ENCODE results near the gene SRRM3. TPM values are rescaled to one million over a fixed set of nuclear protein-coding genes. Genes with fewer than 3 reads are reported as not detected.

The SRRM3 gene
- total RNA-seq, 1 experiment from 2014 or later = 12.7 TPM

DNA sequence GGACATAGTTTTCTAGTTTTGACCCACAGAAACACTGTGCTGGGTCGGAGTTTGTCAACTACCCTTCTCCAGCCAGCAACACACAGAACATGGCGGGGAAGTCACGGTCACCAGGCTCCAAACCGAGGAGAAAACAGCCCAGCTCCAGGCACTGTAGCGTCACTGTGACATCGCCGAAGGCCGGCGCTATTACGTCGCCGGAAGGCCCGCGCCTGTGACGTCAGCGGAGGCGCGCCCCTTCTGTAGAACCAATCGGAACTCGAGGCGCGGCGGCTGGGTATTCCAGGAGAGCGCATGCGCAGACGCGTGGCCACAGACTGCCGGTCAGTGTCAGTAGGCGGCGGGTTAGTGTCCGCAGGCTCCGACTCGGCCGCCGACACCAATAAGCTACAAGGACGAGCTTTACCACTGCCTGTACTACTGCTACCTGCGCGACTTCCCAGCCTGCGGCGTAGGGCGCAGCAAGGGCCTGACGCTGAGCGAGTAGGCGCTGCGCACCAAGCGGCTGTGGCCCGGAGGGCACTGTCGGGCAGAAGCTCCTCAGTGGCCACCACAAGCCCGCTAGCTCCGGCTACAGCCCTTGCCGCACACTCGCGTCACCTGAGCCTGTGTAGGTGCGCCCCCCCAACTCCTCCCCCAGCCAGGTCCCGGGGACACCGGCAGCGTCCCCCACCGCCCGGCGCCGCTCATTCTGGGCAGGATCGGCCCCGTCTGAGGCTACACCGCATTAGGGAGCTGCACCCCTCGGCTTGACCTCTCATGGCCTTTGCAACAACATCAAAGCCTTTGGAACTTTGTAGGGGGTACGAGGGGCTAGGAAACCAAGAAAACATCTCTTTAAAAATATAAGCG lies 35.1 kb upstream of the SRRM3 start (continued):
- TF ChIP-seq RAD21 (IDR thresholded peaks at IDR 0.05; ENCODE audit: low read depth) (no peak), EZH2 (IDR thresholded peaks at IDR 0.05) (no peak), ELF1 (IDR thresholded peaks at IDR 0.05; ENCODE audit: borderline replicate concordance, low read depth) (no peak), POLR2A (IDR thresholded peaks at IDR 0.05; ENCODE audit: borderline replicate concordance, extremely low read depth, insufficient read depth, insufficient read length) (peak; percentile 75), CBX3 (IDR thresholded peaks at IDR 0.05; ENCODE audit: low read depth) (no peak)

- Histone ChIP-seq H3K79me2 (ENCODE audit: insufficient read depth, low read length) (no peaks in the 10 kb centered on the region), H2AFZ (ENCODE audit: low read depth, low read length, poor library complexity, severe bottlenecking) (no peak overlapping the region), H3K4me3 (replicated peaks in 1 of 2; ENCODE audit: low read depth in 1 of 2, low read length in 2 of 2) (no peak overlapping the region), H3K4me1 (ENCODE audit: control insufficient read depth in 1 of 2, insufficient read depth in 2 of 2, low read length in 2 of 2) (peaks cover 3 to 12% of the 10 kb centered on the region in 2 experiments; a peak in 2 of 4 replicates), H4K20me1 (ENCODE audit: insufficient read depth) (no peaks in the 10 kb centered on the region), H3K4me2 (ENCODE audit: low read length) (no peak overlapping the region), H3K9ac (ENCODE audit: low read length) (no peak overlapping the region), H3K27ac (ENCODE audit: low read depth, low read length) (no peak overlapping the region), H3K27me3 (ENCODE audit: insufficient read depth, low read length) (no peaks in the 10 kb centered on the region), H3K36me3 (ENCODE audit: control insufficient read depth in 1 of 2, insufficient read depth in 2 of 2, low read length in 2 of 2) (no peaks in the 10 kb centered on the region), H3K9me2 (ENCODE audit: insufficient read depth) (no peaks in the 10 kb centered on the region), H3K9me3 (ENCODE audit: control insufficient read depth in 1 of 2, insufficient read depth in 1 of 2, low read depth in 1 of 2, low read length in 2 of 2) (no peaks in the 10 kb centered on the region)
- no peak for DNase-seq (ENCODE audit: low read depth, low spot score)
- ATAC-seq = no peak
- CTCF ChIA-PET = no interaction called here
- RAD21 ChIA-PET (ENCODE audit: low non-redundant PET in 1 of 2, low total read pairs in 2 of 2, uncharacterized antibody in 2 of 2, unreplicated experiment in 2 of 2) = no interaction called here
- intact Hi-C loops (cut with micrococcal nuclease) = no loop called here
- POLR2A ChIA-PET = no interaction called here
- no TSS peak for BruUV-seq (replicated peaks)
- TF ChIP-seq SP1 (IDR thresholded peaks at IDR 0.05; ENCODE audit: low read depth) = no peak
- TF ChIP-seq REST (IDR thresholded peaks at IDR 0.05; ENCODE audit: low read depth) = no peak
- no peak for TF ChIP-seq EGR1 (IDR thresholded peaks at IDR 0.05; ENCODE audit: low read depth)
- TF ChIP-seq FOSL1 (IDR thresholded peaks at IDR 0.05; ENCODE audit: low read depth) = no peak
- TF ChIP-seq, protein P1, sequence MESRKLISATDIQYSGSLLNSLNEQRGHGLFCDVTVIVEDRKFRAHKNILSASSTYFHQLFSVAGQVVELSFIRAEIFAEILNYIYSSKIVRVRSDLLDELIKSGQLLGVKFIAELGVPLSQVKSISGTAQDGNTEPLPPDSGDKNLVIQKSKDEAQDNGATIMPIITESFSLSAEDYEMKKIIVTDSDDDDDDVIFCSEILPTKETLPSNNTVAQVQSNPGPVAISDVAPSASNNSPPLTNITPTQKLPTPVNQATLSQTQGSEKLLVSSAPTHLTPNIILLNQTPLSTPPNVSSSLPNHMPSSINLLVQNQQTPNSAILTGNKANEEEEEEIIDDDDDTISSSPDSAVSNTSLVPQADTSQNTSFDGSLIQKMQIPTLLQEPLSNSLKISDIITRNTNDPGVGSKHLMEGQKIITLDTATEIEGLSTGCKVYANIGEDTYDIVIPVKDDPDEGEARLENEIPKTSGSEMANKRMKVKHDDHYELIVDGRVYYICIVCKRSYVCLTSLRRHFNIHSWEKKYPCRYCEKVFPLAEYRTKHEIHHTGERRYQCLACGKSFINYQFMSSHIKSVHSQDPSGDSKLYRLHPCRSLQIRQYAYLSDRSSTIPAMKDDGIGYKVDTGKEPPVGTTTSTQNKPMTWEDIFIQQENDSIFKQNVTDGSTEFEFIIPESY (IDR thresholded peaks at IDR 0.05; ENCODE audit: extremely low read depth, insufficient replicate concordance, low read length) = no peak
- no peak for TF ChIP-seq EZH2 (IDR thresholded peaks at IDR 0.05)
- no peak for TF ChIP-seq JUND (IDR thresholded peaks at IDR 0.05)
- TF ChIP-seq YY1 (IDR thresholded peaks at IDR 0.05; ENCODE audit: extremely low read depth, insufficient replicate concordance, low read depth, low read length) = no peak
- no peak for TF ChIP-seq TCF7L2 (IDR thresholded peaks at IDR 0.05; ENCODE audit: borderline replicate concordance, extremely low read depth, insufficient read depth, insufficient read length)
- TF ChIP-seq SIN3A (IDR thresholded peaks at IDR 0.05; ENCODE audit: low read depth) = no peak
- TF ChIP-seq, protein P2, sequence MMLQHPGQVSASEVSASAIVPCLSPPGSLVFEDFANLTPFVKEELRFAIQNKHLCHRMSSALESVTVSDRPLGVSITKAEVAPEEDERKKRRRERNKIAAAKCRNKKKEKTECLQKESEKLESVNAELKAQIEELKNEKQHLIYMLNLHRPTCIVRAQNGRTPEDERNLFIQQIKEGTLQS (IDR thresholded peaks at IDR 0.05) = no peak
- no peak for TF ChIP-seq RAD21 (IDR thresholded peaks at IDR 0.05; ENCODE audit: low read depth)
- TF ChIP-seq ZFX (IDR thresholded peaks at IDR 0.05) = no peak
- TF ChIP-seq ELF1 (IDR thresholded peaks at IDR 0.05; ENCODE audit: borderline replicate concordance, low read depth) = no peak
- no peak for TF ChIP-seq CEBPB (IDR thresholded peaks at IDR 0.05; ENCODE audit: low read depth)
- no peak for TF ChIP-seq CBX3 (IDR thresholded peaks at IDR 0.05; ENCODE audit: low read depth)
Measured at GRCh38 chr7:76173566-76174205, 28.0 kb upstream of the SRRM3 start.

Data from HCT116 (cell line).